Measurements from ENCODE around the gene MAP3K10. TPM values are rescaled to one million over a fixed set of nuclear protein-coding genes. Genes with fewer than 3 reads are reported as not detected.

Gene MAP3K10
- total RNA-seq, 3 donors from 2014 or later = 15.8 to 18.8 (median 16.4) TPM

- DNase-seq (no peak), ATAC-seq (no peak)
- Mint-ChIP-seq H3K36me3 (ENCODE audit: insufficient read depth) (peaks cover 34% of the 10 kb centered on the region), H3K4me3 (no peak overlapping the region), H3K4me1 (ENCODE audit: low read depth) (peaks cover 16% of the 10 kb centered on the region), H3K9me3 (no peaks in the 10 kb centered on the region), H3K27me3 (ENCODE audit: low read depth) (no peaks in the 10 kb centered on the region)
Measured at GRCh38 chr19:40252395-40252794, 61.2 kb downstream of the MAP3K10 start.

GRCh38 chr19:40253611-40254092 is 62.4 kb downstream of the MAP3K10 start:
- H3K27me3 Mint-ChIP-seq (ENCODE audit: low read depth) = no peaks in the 10 kb centered on the region
- peaks cover 34% of the 10 kb centered on the region for H3K36me3 Mint-ChIP-seq (ENCODE audit: insufficient read depth)
- H3K4me3 Mint-ChIP-seq = no peak overlapping the region
- peaks cover 15% of the 10 kb centered on the region for H3K4me1 Mint-ChIP-seq (ENCODE audit: low read depth)
- no peaks in the 10 kb centered on the region for H3K9me3 Mint-ChIP-seq
- ATAC-seq = no peak
- no peak for DNase-seq

- peaks cover 18% of the 10 kb centered on the region for H3K4me1 Mint-ChIP-seq (ENCODE audit: low read depth)
- H3K9me3 Mint-ChIP-seq = no peaks in the 10 kb centered on the region
- DNase-seq (no peak), ATAC-seq (no peak)
- H3K36me3 Mint-ChIP-seq (ENCODE audit: insufficient read depth) = peaks cover 31% of the 10 kb centered on the region
- no peaks in the 10 kb centered on the region for H3K27me3 Mint-ChIP-seq (ENCODE audit: low read depth)
- H3K4me3 Mint-ChIP-seq = no peak overlapping the region
Measured at GRCh38 chr19:40254714-40255418, 63.6 kb downstream of the MAP3K10 start.

GRCh38 chr19:40255619-40256166 is 64.5 kb downstream of the MAP3K10 start:
- ATAC-seq (no peak), DNase-seq (no peak)
- peaks cover 19% of the 10 kb centered on the region for H3K4me1 Mint-ChIP-seq (ENCODE audit: low read depth)
- H3K27me3 Mint-ChIP-seq (ENCODE audit: low read depth) = no peaks in the 10 kb centered on the region
- peaks cover 30% of the 10 kb centered on the region for H3K36me3 Mint-ChIP-seq (ENCODE audit: insufficient read depth)
- no peak overlapping the region for H3K4me3 Mint-ChIP-seq
- H3K9me3 Mint-ChIP-seq = no peaks in the 10 kb centered on the region

GRCh38 chr19:40256512-40256911 is 65.3 kb downstream of the MAP3K10 start:
- Mint-ChIP-seq H3K4me3 (no peak overlapping the region), H3K4me1 (ENCODE audit: low read depth) (peaks cover 20% of the 10 kb centered on the region), H3K27me3 (ENCODE audit: low read depth) (no peaks in the 10 kb centered on the region), H3K36me3 (ENCODE audit: insufficient read depth) (peaks cover 31% of the 10 kb centered on the region), H3K9me3 (no peaks in the 10 kb centered on the region)
- no peak for ATAC-seq
- no peak for DNase-seq

- H3K4me1 Mint-ChIP-seq (ENCODE audit: low read depth) = peaks cover 20% of the 10 kb centered on the region
- peaks cover 29% of the 10 kb centered on the region for H3K36me3 Mint-ChIP-seq (ENCODE audit: insufficient read depth)
- ATAC-seq (no peak), DNase-seq (no peak)
- no peaks in the 10 kb centered on the region for H3K9me3 Mint-ChIP-seq
- no peak overlapping the region for H3K4me3 Mint-ChIP-seq
- H3K27me3 Mint-ChIP-seq (ENCODE audit: low read depth) = no peaks in the 10 kb centered on the region
Measured at GRCh38 chr19:40257096-40257517, 65.9 kb downstream of the MAP3K10 start.

- ATAC-seq (no peak), DNase-seq (no peak)
- peaks cover 12% of the 10 kb centered on the region for H3K36me3 Mint-ChIP-seq (ENCODE audit: insufficient read depth)
- H3K4me3 Mint-ChIP-seq = no peak overlapping the region
- H3K4me1 Mint-ChIP-seq (ENCODE audit: low read depth) = peaks cover 17% of the 10 kb centered on the region
- H3K9me3 Mint-ChIP-seq = no peaks in the 10 kb centered on the region
- H3K27me3 Mint-ChIP-seq (ENCODE audit: low read depth) = no peaks in the 10 kb centered on the region
Measured at GRCh38 chr19:40261631-40262030, 70.4 kb downstream of the MAP3K10 start.

GRCh38 chr19:40262422-40262821 is 71.2 kb downstream of the MAP3K10 start:
- no peak overlapping the region for H3K4me3 Mint-ChIP-seq
- DNase-seq = no peak
- peaks cover 16% of the 10 kb centered on the region for H3K4me1 Mint-ChIP-seq (ENCODE audit: low read depth)
- H3K27me3 Mint-ChIP-seq (ENCODE audit: low read depth) = no peaks in the 10 kb centered on the region
- peaks cover 14% of the 10 kb centered on the region for H3K36me3 Mint-ChIP-seq (ENCODE audit: insufficient read depth)
- ATAC-seq = no peak
- H3K9me3 Mint-ChIP-seq = no peaks in the 10 kb centered on the region

- no peak for ATAC-seq
- Mint-ChIP-seq H3K9me3 (no peaks in the 10 kb centered on the region), H3K27me3 (ENCODE audit: low read depth) (no peaks in the 10 kb centered on the region), H3K36me3 (ENCODE audit: insufficient read depth) (peaks cover 18% of the 10 kb centered on the region), H3K4me1 (ENCODE audit: low read depth) (peaks cover 18% of the 10 kb centered on the region), H3K4me3 (no peak overlapping the region)
- no peak for DNase-seq
Measured at GRCh38 chr19:40263440-40264313, 72.5 kb downstream of the MAP3K10 start.

GRCh38 chr19:40264314-40265054 is 73.3 kb downstream of the MAP3K10 start:
- no peaks in the 10 kb centered on the region for H3K27me3 Mint-ChIP-seq (ENCODE audit: low read depth)
- DNase-seq (no peak), ATAC-seq (no peak)
- peaks cover 18% of the 10 kb centered on the region for H3K36me3 Mint-ChIP-seq (ENCODE audit: insufficient read depth)
- no peak overlapping the region for H3K4me3 Mint-ChIP-seq
- peaks cover 18% of the 10 kb centered on the region for H3K4me1 Mint-ChIP-seq (ENCODE audit: low read depth)
- no peaks in the 10 kb centered on the region for H3K9me3 Mint-ChIP-seq

Other genes with a start within 250 kb of the MAP3K10 start
- 100 to 1,000 TPM; 279 to 293 (median 280) TPM for gene PSMC4, start 220.3 kb upstream of the MAP3K10 start, total RNA-seq
- 1 to 10 TPM; 2.2 to 2.8 (median 2.6) TPM for gene ZNF546, start 194.4 kb upstream of the MAP3K10 start, total RNA-seq
- 10 to 100 TPM; 15.2 to 17.8 (median 17.0) TPM for gene ZNF780B, start 135.2 kb upstream of the MAP3K10 start, total RNA-seq
- gene ZNF780A, start 100.5 kb upstream of the MAP3K10 start, total RNA-seq = 10 to 100 TPM; 14.3 to 15.4 (median 14.4) TPM
- not detected for gene TTC9B, start 27.0 kb downstream of the MAP3K10 start, total RNA-seq
- under 1 TPM in 2 of 3 donors, not detected in 1; 0.32 to 0.43 TPM for gene CCNP, start 35.3 kb downstream of the MAP3K10 start, total RNA-seq
- gene AKT2, start 93.9 kb downstream of the MAP3K10 start, total RNA-seq = 100 to 1,000 TPM; 147 to 158 (median 151) TPM
- 10 to 100 TPM; 27.2 to 31.5 (median 31.3) TPM for gene C19orf47, start 157.0 kb downstream of the MAP3K10 start, total RNA-seq
- gene PLD3, start 157.3 kb downstream of the MAP3K10 start, total RNA-seq = 10 to 100 TPM; 28.6 to 38.6 (median 33.4) TPM
- under 1 TPM in 1 of 3 donors, not detected in 2; 0.08 TPM for gene HIPK4, start 198.8 kb downstream of the MAP3K10 start, total RNA-seq
- under 1 TPM; 0.71 to 0.82 (median 0.79) TPM for gene PRX, start 222.0 kb downstream of the MAP3K10 start, total RNA-seq
- 10 to 100 TPM; 24.2 to 33.9 (median 33.7) TPM for gene SERTAD1, start 234.6 kb downstream of the MAP3K10 start, total RNA-seq

All from activated T-cell treated with anti-CD3 and anti-CD28 coated beads, Interleukin-2, amount 50 U/mL, for 4 hours (primary cell).